Measurements from ENCODE around the gene RNF151. TPM values are rescaled to one million over a fixed set of nuclear protein-coding genes. Genes with fewer than 3 reads are reported as not detected.

RNF151 gene
- polyA plus RNA-seq, 2 of the 4 experiments (the other 2 are of a cell fraction) = not detected

DNA sequence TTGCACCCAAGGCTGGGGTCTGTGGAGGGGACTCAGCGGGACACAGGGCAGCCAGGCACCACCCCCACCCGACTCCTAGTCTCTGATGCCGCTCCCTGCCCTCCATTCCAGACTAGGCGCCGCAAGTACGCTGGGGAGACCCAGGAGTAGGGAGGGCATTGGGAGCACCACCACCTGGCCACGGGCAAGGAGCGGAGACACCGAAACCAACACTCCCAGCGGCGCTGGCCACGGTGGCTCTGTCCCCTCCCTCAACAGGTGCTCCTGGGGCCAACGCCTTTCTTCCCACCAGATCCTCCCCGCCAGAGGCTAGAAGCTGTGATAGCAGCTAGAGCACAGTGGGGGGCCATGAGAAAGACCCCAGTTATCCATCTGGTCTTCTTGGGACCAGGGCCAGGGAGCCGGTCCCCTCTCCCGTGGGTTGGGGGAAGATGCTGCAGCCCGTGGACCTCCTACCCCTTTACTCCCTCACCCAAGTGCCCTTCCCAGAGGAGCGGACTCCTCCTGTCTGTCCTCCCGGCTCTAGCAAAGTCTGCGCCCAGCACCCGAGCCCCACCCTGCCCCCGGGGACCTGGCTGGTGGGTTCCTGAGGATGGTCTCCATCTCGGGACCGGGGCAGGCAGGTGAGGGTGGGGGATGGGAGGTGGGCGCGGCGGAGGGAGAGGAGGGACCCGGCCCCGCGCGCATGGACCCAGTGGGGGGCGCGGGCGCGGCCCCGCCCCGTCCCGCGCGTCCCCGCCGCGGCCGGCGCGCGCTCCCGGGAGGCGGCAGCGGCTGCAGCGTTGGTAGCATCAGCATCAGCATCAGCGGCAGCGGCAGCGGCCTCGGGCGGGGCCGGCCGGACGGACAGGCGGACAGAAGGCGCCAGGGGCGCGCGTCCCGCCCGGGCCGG, 22.8 kb downstream of the RNF151 start, which contains the start of gene SYNGR3:
TSS of gene SYNGR3 (plus strand) at position 762 of the 892 bp plus-strand sequence. CDS start 133 bp downstream, outside the sequence.
- H3K4me2 ChIP-seq = peak within 1 kb of the TSS; percentile 79
- H3K4me1 ChIP-seq = peaks cover 67% of the 10 kb centered on the region
- ChIA-PET POLR2A (no interaction called here), CTCF (interaction anchor here (1.3 to 19.7 kb wide), 3 partner anchors 8 to 151 kb away, joined by 3 to 196 read pairs (median 7); partner anchors contain the start of gene ZNF598)
- WGBS (ENCODE audit: missing lambda C conversion rate) = 52% methylated on average over 22 of the region's 67 CpGs
- DNase-seq (ENCODE audit: low read depth in 1 of 2, low spot score in 1 of 2) = no peak
- peak within 1 kb of the TSS; percentile 56 for H3K4me3 ChIP-seq
- no peak for TF ChIP-seq POLR2A (IDR thresholded peaks at IDR 0.05; ENCODE audit: low read length)
- TF ChIP-seq, protein P1, sequence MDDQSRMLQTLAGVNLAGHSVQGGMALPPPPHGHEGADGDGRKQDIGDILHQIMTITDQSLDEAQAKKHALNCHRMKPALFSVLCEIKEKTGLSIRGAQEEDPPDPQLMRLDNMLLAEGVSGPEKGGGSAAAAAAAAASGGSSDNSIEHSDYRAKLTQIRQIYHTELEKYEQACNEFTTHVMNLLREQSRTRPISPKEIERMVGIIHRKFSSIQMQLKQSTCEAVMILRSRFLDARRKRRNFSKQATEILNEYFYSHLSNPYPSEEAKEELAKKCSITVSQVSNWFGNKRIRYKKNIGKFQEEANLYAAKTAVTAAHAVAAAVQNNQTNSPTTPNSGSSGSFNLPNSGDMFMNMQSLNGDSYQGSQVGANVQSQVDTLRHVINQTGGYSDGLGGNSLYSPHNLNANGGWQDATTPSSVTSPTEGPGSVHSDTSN (IDR thresholded peaks at IDR 0.05) = no peak
- TF ChIP-seq, protein P2, sequence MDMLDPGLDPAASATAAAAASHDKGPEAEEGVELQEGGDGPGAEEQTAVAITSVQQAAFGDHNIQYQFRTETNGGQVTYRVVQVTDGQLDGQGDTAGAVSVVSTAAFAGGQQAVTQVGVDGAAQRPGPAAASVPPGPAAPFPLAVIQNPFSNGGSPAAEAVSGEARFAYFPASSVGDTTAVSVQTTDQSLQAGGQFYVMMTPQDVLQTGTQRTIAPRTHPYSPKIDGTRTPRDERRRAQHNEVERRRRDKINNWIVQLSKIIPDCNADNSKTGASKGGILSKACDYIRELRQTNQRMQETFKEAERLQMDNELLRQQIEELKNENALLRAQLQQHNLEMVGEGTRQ (IDR thresholded peaks at IDR 0.05) = no peak
- TF ChIP-seq HDAC2 (IDR thresholded peaks at IDR 0.05) = no peak
- no peak for ATAC-seq
- H3K27ac ChIP-seq = peak within 1 kb of the TSS; percentile 58 to 94
- no peaks in the 10 kb centered on the region for H3K9me3 ChIP-seq
- no peak for FAIRE-seq

DNA sequence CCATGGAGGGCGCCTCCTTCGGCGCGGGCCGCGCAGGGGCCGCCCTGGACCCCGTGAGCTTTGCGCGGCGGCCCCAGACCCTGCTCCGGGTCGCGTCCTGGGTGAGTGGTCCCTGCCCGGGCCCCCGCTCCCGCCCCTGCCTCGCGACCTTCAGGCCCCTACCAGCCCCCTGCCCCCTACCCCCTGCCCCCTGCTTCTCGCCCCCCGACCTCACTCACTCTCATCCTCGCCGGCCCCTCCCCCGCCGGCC, 23.4 kb downstream of the RNF151 start:
- peak overlapping the region; percentile 58 to 94 for H3K27ac ChIP-seq
- DNase-seq (ENCODE audit: low read depth in 1 of 2, low spot score in 1 of 2) = no peak
- ATAC-seq = no peak
- WGBS (ENCODE audit: missing lambda C conversion rate) = 0% methylated on average over 1 of the region's 25 CpGs
- peaks cover 65% of the 10 kb centered on the region for H3K4me1 ChIP-seq
- no peak for TF ChIP-seq BHLHE40 (IDR thresholded peaks at IDR 0.05; ENCODE audit: low read depth, low read length)
- no peak for TF ChIP-seq CBX8 (IDR thresholded peaks at IDR 0.05)
- TF ChIP-seq MAZ (IDR thresholded peaks at IDR 0.05; ENCODE audit: borderline replicate concordance, low read depth, low read length) = no peak
- no peak for TF ChIP-seq POLR2AphosphoS2 (conservative IDR thresholded peaks at IDR 0.05; ENCODE audit: low read length)
- TF ChIP-seq KDM1A (IDR thresholded peaks at IDR 0.05; ENCODE audit: low read depth) = no peak
- TF ChIP-seq MAFK (IDR thresholded peaks at IDR 0.05; ENCODE audit: partially characterized antibody) = no peak
- no peak for TF ChIP-seq NR3C1 (IDR thresholded peaks at IDR 0.05)
- TF ChIP-seq, protein P3, sequence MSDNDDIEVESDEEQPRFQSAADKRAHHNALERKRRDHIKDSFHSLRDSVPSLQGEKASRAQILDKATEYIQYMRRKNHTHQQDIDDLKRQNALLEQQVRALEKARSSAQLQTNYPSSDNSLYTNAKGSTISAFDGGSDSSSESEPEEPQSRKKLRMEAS (IDR thresholded peaks at IDR 0.05) = no peak
- TF ChIP-seq FOXS1 (CRISPR knock-in tag; IDR thresholded peaks at IDR 0.05) = no peak
- TF ChIP-seq HOXA7 (CRISPR knock-in tag; IDR thresholded peaks at IDR 0.05) = no peak
- no peak for TF ChIP-seq FOSB (CRISPR knock-in tag; IDR thresholded peaks at IDR 0.05)
- TF ChIP-seq, protein P4, sequence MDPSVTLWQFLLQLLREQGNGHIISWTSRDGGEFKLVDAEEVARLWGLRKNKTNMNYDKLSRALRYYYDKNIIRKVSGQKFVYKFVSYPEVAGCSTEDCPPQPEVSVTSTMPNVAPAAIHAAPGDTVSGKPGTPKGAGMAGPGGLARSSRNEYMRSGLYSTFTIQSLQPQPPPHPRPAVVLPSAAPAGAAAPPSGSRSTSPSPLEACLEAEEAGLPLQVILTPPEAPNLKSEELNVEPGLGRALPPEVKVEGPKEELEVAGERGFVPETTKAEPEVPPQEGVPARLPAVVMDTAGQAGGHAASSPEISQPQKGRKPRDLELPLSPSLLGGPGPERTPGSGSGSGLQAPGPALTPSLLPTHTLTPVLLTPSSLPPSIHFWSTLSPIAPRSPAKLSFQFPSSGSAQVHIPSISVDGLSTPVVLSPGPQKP (IDR thresholded peaks at IDR 0.05; ENCODE audit: low read depth, low read length) = no peak
- no peak for TF ChIP-seq RAD21 (conservative IDR thresholded peaks at IDR 0.05 in 1 of 2, IDR thresholded peaks at IDR 0.05 in 1 of 2)
- TF ChIP-seq ZNF302 (CRISPR knock-in tag; IDR thresholded peaks at IDR 0.05) = no peak
- no peak for FAIRE-seq
- ChIA-PET CTCF (interaction anchor here (0.8 to 19.7 kb wide), 2 partner anchors 14 to 151 kb away, joined by 3 to 196 read pairs; partner anchors contain the start of gene ZNF598), POLR2A (no interaction called here)
- H3K4me2 ChIP-seq = peak overlapping the region; percentile 79
- H3K4me3 ChIP-seq = peak overlapping the region; percentile 56
- no peaks in the 10 kb centered on the region for H3K9me3 ChIP-seq

DNA sequence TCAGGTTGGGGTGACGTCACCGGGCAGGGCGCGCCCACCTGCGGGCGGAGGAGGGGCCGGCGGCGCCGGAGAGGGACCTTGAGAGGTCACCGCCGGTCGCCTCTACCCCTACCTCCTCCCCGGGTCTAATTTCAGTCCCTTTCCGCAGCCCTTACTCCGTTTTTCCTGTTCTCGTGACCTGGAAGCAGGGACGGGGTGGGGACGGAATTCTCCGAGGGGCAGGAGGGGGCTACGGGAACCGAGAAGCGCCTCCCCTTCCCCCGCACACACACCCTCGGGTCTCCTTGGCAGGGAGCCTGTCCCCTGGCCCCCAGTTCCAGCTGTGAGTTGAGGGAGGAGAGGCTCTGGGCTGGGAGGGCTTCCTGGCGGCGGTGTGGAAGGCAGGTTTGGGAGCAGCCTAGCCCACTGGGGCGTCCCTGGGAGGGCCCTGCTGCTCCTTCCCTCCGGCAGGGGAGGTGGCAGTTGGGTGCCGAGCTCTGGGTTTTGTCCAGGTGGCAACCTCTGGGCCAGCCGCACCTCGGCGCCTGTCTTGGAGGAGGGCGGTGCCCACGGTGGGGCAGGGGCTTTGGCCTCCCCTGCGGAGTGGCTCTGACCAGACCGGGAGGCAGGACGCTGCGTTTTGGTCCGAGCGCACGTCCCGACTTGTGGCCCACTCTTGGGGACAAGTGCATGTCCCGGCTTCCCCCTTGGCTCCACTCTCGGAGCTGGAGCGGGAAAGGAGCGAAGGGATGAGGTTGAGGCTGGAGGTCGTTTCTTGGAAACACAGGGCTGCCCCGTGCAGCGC, 23.9 kb downstream of the RNF151 start:
- peaks cover 61% of the 10 kb centered on the region for H3K4me1 ChIP-seq
- WGBS (ENCODE audit: missing lambda C conversion rate) = 56% methylated on average over 37 of the region's 50 CpGs
- H3K9me3 ChIP-seq = no peaks in the 10 kb centered on the region
- DNase-seq (ENCODE audit: low read depth in 1 of 2, low spot score in 1 of 2) (no peak), FAIRE-seq (no peak), ATAC-seq (no peak)
- peak overlapping the region; percentile 56 for H3K4me3 ChIP-seq
- CTCF ChIA-PET = interaction anchor here (0.8 to 19.7 kb wide), 2 partner anchors 14 to 150 kb away, joined by 3 to 196 read pairs; partner anchors contain the start of gene ZNF598
- H3K4me2 ChIP-seq = peak overlapping the region; percentile 79
- POLR2A ChIA-PET = no interaction called here
- peak overlapping the region; percentile 58 to 94 for H3K27ac ChIP-seq
- peak; percentile 70 for TF ChIP-seq ZFP36 (IDR thresholded peaks at IDR 0.05; ENCODE audit: borderline replicate concordance, partially characterized antibody)
- TF ChIP-seq FOSL2 (IDR thresholded peaks at IDR 0.05) = no peak
- peak; percentile 61 for TF ChIP-seq FOSL2 (CRISPR knock-in tag; IDR thresholded peaks at IDR 0.05)
- no peak for TF ChIP-seq KDM5A (IDR thresholded peaks at IDR 0.05)

All from A549 (cell line).